Nephron progenitor cell (in vitro differentiated cells): ENCODE data around the gene GSN.
"Not testable (repeated sequence)": the region's sequence is repeated elsewhere in the genome, so short reads cannot be mapped to it uniquely, and the experiment has no call there.

Source experiments
- DNase-seq: peaks from one replicate; pipeline ENCODE4 v3.0.0; 2021
- H3K27ac Mint-ChIP-seq: 2 replicates; pipeline ENCODE4 v1.8.0; 2021; ENCODE audit warnings: mild to moderate bottlenecking, moderate library complexity, mixed read lengths
- H3K27me3 Mint-ChIP-seq: 2 replicates; pipeline ENCODE4 v1.8.0; 2021; ENCODE audit warnings: mild to moderate bottlenecking, low read depth, mixed read lengths; ENCODE audit not compliant: poor library complexity
- H3K36me3 Mint-ChIP-seq: 2 replicates; pipeline ENCODE4 v1.8.0; 2021; ENCODE audit warnings: low read depth, mixed read lengths
- H3K4me1 Mint-ChIP-seq: 2 replicates; pipeline ENCODE4 v1.8.0; 2021; ENCODE audit warnings: mixed read lengths
- H3K4me3 Mint-ChIP-seq: 2 replicates; pipeline ENCODE4 v1.8.0; 2021; ENCODE audit warnings: mild to moderate bottlenecking, moderate library complexity, mixed read lengths
- H3K9me3 Mint-ChIP-seq: 2 replicates; pipeline ENCODE4 v1.8.0; 2021; ENCODE audit warnings: mild to moderate bottlenecking, moderate library complexity, mixed read lengths
- TF ChIP-seq, protein P1 (sequence below): fragments of 200-600 bp; sonication (generic); IDR thresholded peaks from 2 replicates; pipeline ENCODE4 v1.5.0; 2021; ENCODE audit warnings: antibody characterized with exemption

The GSN gene

DNA sequence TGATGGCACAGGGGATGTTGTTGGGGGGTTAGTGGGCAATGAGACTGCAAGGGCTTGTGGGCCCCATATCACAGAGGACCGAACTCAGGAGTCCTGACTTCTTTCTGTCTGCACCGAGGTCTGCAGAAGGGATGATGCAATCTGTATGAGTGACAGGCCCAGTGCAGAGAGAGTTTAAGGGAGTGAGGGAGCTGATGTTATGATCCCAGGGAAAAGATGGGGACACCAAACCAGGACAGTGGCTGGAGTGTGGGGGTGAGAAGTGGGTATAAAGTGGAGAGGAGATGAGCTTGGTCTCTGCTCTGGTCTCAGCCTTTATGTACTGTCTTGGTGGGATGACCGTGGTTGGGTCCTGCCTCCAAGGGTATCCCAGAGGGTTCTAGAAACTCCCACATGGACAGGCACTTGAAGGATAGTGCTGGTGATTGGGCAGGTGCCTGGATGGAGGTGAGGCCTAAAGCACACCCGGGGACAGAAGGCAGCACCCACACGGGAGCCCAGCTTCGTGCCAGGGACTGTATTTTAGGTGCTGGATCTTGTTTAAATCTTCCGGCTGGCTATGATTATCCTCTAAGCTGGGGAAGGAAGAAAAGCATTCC lies 21.9 kb downstream of the GSN start:
- TF ChIP-seq, protein P1, sequence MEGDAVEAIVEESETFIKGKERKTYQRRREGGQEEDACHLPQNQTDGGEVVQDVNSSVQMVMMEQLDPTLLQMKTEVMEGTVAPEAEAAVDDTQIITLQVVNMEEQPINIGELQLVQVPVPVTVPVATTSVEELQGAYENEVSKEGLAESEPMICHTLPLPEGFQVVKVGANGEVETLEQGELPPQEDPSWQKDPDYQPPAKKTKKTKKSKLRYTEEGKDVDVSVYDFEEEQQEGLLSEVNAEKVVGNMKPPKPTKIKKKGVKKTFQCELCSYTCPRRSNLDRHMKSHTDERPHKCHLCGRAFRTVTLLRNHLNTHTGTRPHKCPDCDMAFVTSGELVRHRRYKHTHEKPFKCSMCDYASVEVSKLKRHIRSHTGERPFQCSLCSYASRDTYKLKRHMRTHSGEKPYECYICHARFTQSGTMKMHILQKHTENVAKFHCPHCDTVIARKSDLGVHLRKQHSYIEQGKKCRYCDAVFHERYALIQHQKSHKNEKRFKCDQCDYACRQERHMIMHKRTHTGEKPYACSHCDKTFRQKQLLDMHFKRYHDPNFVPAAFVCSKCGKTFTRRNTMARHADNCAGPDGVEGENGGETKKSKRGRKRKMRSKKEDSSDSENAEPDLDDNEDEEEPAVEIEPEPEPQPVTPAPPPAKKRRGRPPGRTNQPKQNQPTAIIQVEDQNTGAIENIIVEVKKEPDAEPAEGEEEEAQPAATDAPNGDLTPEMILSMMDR: no peak
- Mint-ChIP-seq H3K27me3 (peaks cover 6% of the 10 kb centered on the region), H3K27ac (no peak overlapping the region), H3K4me3 (no peak overlapping the region), H3K9me3 (no peaks in the 10 kb centered on the region), H3K4me1 (peaks cover 57% of the 10 kb centered on the region), H3K36me3 (no peaks in the 10 kb centered on the region)
- DNase-seq: no peak

DNA sequence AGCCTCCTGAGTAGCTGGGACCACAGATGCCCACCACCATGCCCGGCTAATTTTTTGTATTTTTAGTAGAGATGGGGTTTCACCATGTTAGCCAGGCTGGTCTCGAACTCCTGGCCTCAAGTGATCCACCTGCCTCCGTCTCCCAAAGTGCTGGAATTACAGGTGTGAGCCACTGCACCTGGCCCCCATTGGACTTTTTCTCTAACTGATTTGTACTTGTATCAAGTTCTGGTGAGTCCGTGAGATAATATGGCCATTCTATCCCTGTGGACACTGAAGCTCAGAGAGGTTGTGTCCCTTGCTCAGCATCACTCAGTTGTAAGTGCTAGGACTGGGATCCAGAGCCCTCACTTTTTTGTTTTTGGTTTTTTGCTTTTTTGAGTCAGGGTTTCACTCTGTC lies 23.6 kb downstream of the GSN start:
- not testable (repeated sequence) for DNase-seq, H3K27ac Mint-ChIP-seq, H3K36me3 Mint-ChIP-seq, H3K4me3 Mint-ChIP-seq, H3K9me3 Mint-ChIP-seq, H3K27me3 Mint-ChIP-seq
- H3K4me1 Mint-ChIP-seq: peaks cover 54% of the 10 kb centered on the region

DNA sequence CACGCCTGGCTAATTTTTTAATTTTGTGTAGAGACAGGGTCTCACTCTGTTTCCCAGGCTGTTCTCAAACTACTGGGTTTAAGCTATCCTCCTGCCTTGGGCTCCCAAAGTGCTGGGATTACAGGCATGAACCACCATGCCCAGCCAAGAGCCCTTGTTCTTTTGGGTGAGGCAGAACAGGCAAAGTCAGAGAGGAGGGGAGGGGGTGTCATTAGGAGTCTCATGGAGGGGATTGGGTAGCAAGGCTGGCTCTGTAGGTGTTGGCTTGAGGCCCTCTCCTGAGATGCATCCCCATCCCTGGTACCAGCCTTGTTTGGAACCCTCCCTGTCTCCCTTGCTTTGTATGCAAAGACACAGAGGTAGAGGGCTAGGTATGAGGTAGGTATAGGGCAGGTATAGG lies 24.1 kb downstream of the GSN start:
- H3K27me3 Mint-ChIP-seq: peaks cover 8% of the 10 kb centered on the region
- TF ChIP-seq, protein P1: no peak
- no peaks in the 10 kb centered on the region for H3K9me3 Mint-ChIP-seq
- H3K4me3 Mint-ChIP-seq: no peak overlapping the region
- H3K4me1 Mint-ChIP-seq: peaks cover 54% of the 10 kb centered on the region
- DNase-seq: no peak
- H3K27ac Mint-ChIP-seq: no peak overlapping the region
- no peaks in the 10 kb centered on the region for H3K36me3 Mint-ChIP-seq

DNA sequence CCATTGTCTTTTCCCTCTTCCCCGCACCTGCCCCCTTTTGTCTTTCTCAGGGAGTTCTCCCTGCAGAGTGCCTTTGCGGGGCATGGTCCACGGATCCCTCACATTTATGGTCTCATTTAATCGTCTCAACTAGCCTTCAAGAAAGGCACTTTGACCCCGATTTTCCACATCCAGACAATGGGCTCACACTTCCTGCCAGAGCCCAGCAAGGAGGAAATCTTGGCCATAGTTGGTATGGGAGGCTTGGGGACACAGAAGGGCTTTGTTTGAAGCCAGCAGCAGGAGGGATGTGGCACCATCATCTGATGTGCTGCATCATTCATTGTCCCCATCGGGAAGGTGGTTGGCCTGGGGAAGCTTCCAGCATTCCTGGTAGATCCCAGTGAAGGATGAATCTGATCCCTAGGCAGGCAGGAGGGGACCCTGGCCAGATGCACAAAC lies 24.9 kb downstream of the GSN start:
- no peak overlapping the region for H3K27ac Mint-ChIP-seq
- peaks cover 54% of the 10 kb centered on the region for H3K4me1 Mint-ChIP-seq
- no peak overlapping the region for H3K4me3 Mint-ChIP-seq
- no peak for DNase-seq
- peaks cover 8% of the 10 kb centered on the region for H3K27me3 Mint-ChIP-seq
- no peaks in the 10 kb centered on the region for H3K36me3 Mint-ChIP-seq
- TF ChIP-seq, protein P1: no peak
- H3K9me3 Mint-ChIP-seq: no peaks in the 10 kb centered on the region

DNA sequence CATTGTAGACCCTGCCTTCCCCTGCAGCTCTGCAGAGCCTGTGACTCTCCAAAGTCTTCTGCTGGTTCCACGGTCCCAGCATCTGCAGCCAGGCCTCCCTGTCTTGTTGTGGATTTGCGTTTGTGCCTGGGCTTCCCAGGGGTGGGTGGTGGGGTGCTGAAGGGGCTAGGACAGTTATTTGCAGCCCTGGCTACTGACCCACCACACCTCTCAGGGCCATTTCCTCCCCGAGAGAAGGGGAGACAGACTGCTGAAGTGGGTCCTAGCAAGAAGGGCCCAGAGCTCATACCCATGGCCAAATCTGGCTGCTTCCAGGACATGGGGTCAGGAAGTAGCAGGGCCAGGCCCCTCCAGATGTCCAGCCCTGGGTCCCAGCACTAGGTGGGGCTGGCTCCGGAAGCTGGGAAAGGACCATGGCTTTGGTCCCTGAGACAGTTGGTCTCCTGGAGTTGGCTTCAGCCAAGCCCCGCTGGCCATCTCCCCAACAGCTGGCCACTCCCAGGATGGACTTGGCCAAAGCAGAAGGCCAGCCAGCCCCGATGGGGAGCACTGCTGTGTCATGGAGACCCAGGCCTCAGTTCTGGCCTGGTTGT lies 26.3 kb downstream of the GSN start:
- Mint-ChIP-seq H3K36me3 (no peaks in the 10 kb centered on the region), H3K27me3 (peaks cover 8% of the 10 kb centered on the region)

DNA sequence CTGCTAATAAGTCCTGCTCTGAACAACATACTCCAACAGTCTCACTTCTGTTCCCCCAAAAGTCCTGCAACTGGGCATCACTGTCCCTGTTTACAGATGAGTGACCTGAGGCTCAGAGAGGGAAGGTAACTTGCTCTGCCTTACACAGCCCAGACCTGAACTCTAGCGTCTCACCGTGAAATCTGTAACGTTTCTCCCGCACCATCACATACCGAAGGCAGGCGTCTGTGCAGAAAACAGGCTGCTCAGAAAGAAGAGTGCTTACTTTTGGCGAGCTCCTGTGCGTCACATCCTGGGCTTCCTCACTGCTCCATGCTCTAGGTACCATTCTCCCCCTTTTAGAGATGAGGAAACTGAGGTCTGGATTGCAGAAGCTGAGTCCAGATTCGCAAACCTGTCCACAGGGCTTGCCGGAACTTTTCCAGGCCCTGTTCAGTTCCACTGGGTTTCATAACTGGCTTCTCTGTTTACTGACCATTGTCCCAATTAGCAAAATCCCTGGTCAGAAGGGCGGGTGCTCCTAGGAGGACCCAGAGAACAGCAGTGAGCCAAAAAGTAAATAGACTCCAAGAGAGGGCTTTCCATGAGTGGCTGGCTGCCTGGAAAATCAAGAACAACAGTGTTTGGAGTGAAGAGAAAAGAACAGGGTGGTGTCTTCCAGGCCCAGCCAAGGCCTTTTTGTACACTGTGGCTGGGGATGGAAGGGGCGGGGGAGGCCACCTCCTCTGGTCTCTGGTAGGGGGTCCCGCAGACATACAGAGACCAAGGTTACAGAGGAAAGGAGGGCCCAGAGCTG lies 27.1 kb downstream of the GSN start:
- no peak for DNase-seq
- no peaks in the 10 kb centered on the region for H3K9me3 Mint-ChIP-seq
- TF ChIP-seq, protein P1: no peak
- H3K27me3 Mint-ChIP-seq: peaks cover 9% of the 10 kb centered on the region
- peaks cover 50% of the 10 kb centered on the region for H3K4me1 Mint-ChIP-seq
- no peak overlapping the region for H3K4me3 Mint-ChIP-seq
- no peak overlapping the region for H3K27ac Mint-ChIP-seq
- no peaks in the 10 kb centered on the region for H3K36me3 Mint-ChIP-seq

More for the DNA sequence above, 26.3 kb downstream of the GSN start:
- TF ChIP-seq, protein P1: no peak
- H3K4me1 Mint-ChIP-seq: peaks cover 54% of the 10 kb centered on the region
- H3K4me3 Mint-ChIP-seq: no peak overlapping the region
- H3K9me3 Mint-ChIP-seq: no peaks in the 10 kb centered on the region
- H3K27ac Mint-ChIP-seq: no peak overlapping the region
- no peak for DNase-seq
